ENCODE results near the gene MCOLN3. TPM values are rescaled to one million over a fixed set of nuclear protein-coding genes. Genes with fewer than 3 reads are reported as not detected.

Gene MCOLN3
- not detected in 2 replicates for total RNA-seq

GRCh38 chr1:85048296-85049064 is at the start of gene MCOLN3:
TSS of gene MCOLN3 (minus strand) at chr1:85048500. CDS start at chr1:85045360, 3,140 bp downstream.

GRCh38 chr1:84996846-84997666 is 51.2 kb downstream of the MCOLN3 start, which contains the start of gene MCOLN2:
TSS of gene MCOLN2 (minus strand) at chr1:84997113. CDS start at chr1:84996872, 241 bp downstream.

Other genes with a start within 250 kb of the MCOLN3 start
- 0.13 TPM in 1 of 2 replicates, not detected in the other for gene LPAR3, start 155.3 kb downstream of the MCOLN3 start, total RNA-seq
- not detected in 2 replicates for gene MCOLN2, start 51.4 kb downstream of the MCOLN3 start, total RNA-seq
- 0.49 and 13.4 TPM in 2 replicates for gene SYDE2, start 152.5 kb upstream of the MCOLN3 start, total RNA-seq
- 9.2 and 32.3 TPM in 2 replicates for gene C1orf52, start 211.2 kb upstream of the MCOLN3 start, total RNA-seq
- 32.7 and 73.7 TPM in 2 replicates for gene BCL10, start 228.1 kb upstream of the MCOLN3 start, total RNA-seq

All from bladder microvascular endothelial cell (primary cell).